Measurements from ENCODE around the gene PIEZO1.

GRCh38 chr16:88726981-88727380, 58.0 kb downstream of the PIEZO1 start:
- TF ChIP-seq CTCF (IDR thresholded peaks at IDR 0.05; ENCODE audit: low read depth, low read length) (no peak), POLR2A (IDR thresholded peaks at IDR 0.05; ENCODE audit: extremely low read depth, insufficient read length) (no peak)
